Thyroid gland (tissue), 4 donors: ENCODE measurements around the gene MERTK. TPM values are rescaled to one million over a fixed set of nuclear protein-coding genes. Genes with fewer than 3 reads are reported as not detected.

Experiments
- DNase-seq, 2 donors: peaks; one replicate each; pipeline ENCODE4 v3.0.0-alpha.2; 2019
- H3K27ac ChIP-seq, 3 donors: fragments of 200-600 bp; sonication (generic); 1 replicate in 2 of 3; 2 replicates in 1 of 3; pipeline ENCODE4 v1.5.1; 2016 to 2019; ENCODE audit warnings: mild to moderate bottlenecking in 1 of 3, moderate library complexity in 1 of 3
- H3K27me3 ChIP-seq: fragments of 200-600 bp; sonication (generic); one replicate; pipeline ENCODE4 v1.5.1; 2019
- H3K36me3 ChIP-seq, 2 donors: fragments of 200-600 bp; sonication (generic); one replicate each; pipeline ENCODE4 v1.5.1; 2016 to 2019
- H3K4me1 ChIP-seq, 2 donors: fragments of 200-600 bp; sonication (generic); one replicate each; pipeline ENCODE4 v1.5.1; 2017 to 2019
- H3K4me3 ChIP-seq, 3 donors: fragments of 200-600 bp; sonication (generic); replicated peaks in 1 of 3; 1 replicate in 2 of 3; 2 replicates in 1 of 3; pipeline ENCODE4 v1.5.1; 2016; ENCODE audit warnings: mild to moderate bottlenecking in 1 of 3
- H3K9me3 ChIP-seq: fragments of 200-600 bp; sonication (generic); one replicate; pipeline ENCODE4 v1.5.1; 2017
- CTCF ChIP-seq, 6 experiments: fragments of 200-600 bp in 3 of 6; fragments of 450-650 bp in 3 of 6; sonication (generic) in 3 of 6; IDR thresholded peaks; one replicate each; pipeline ENCODE4 v1.5.1; 2016 to 2019; ENCODE audit warnings: antibody characterized with exemption in 6 of 6, mild to moderate bottlenecking in 2 of 6, inconsistent platforms in 1 of 6, moderate library complexity in 1 of 6
- POLR2A ChIP-seq, 2 donors: fragments of 450-650 bp; IDR thresholded peaks; one replicate each; pipeline ENCODE4 v1.6.1; 2017; ENCODE audit warnings: antibody characterized with exemption in 2 of 2, mild to moderate bottlenecking in 2 of 2, moderate library complexity in 1 of 2
- WGBS, 2 donors: methylation state at CpG; one replicate each; pipeline ENCODE4 v1.1.5; 2017; 5-methylcytosine and 5-hydroxymethylcytosine counted together
- intact Hi-C: fragments of 100-400 bp; cut with DNase I; formaldehyde crosslinking; loops from one replicate; pipeline ENCODE4 v1.15.1; 2023
- total RNA-seq, 4 donors: library from RNA; depleted of rRNA; stranded (reverse); fragments of >200 nt; gene quantifications; one replicate each; pipeline ENCODE4 v1.2.3, GENCODE V29; 2016

MERTK gene
- total RNA-seq, 4 donors from 2014 or later = 23.5 to 36.7 (median 32.9) TPM

GRCh38 chr2:112010751-112011150, 112.3 kb downstream of the MERTK start:
- H3K27ac ChIP-seq = no peak overlapping the region
- intact Hi-C loops = no loop called here
- H3K36me3 ChIP-seq = peaks cover 11 to 39% of the 10 kb centered on the region in 2 donors
- H3K27me3 ChIP-seq = no peaks in the 10 kb centered on the region
- H3K4me3 ChIP-seq = no peak overlapping the region
- H3K9me3 ChIP-seq = no peaks in the 10 kb centered on the region
- DNase-seq = no peak
- no peak for TF ChIP-seq CTCF (IDR thresholded peaks at IDR 0.05)
- H3K4me1 ChIP-seq = no peaks in the 10 kb centered on the region
- 82 to 84% methylated on average over 10 of the region's 10 CpGs for WGBS, 2 donors

- peaks cover 11 to 39% of the 10 kb centered on the region in 2 donors for H3K36me3 ChIP-seq
- no peaks in the 10 kb centered on the region for H3K27me3 ChIP-seq
- intact Hi-C loops = no loop called here
- no peak overlapping the region for H3K27ac ChIP-seq
- H3K4me1 ChIP-seq = no peaks in the 10 kb centered on the region
- H3K9me3 ChIP-seq = no peaks in the 10 kb centered on the region
- WGBS, 2 donors = 58 to 68% methylated on average over 5 of the region's 5 CpGs
- H3K4me3 ChIP-seq = no peak overlapping the region
- TF ChIP-seq POLR2A (IDR thresholded peaks at IDR 0.05) (no peak), CTCF (IDR thresholded peaks at IDR 0.05) (no peak)
- DNase-seq = no peak
Observed at GRCh38 chr2:112012556-112012955, 114.1 kb downstream of the MERTK start.

- H3K27me3 ChIP-seq = no peaks in the 10 kb centered on the region
- TF ChIP-seq POLR2A (IDR thresholded peaks at IDR 0.05) (no peak), CTCF (IDR thresholded peaks at IDR 0.05) (no peak)
- H3K36me3 ChIP-seq = peaks cover 6 to 8% of the 10 kb centered on the region in 2 donors
- H3K9me3 ChIP-seq = no peaks in the 10 kb centered on the region
- intact Hi-C loops = no loop called here
- no peak overlapping the region for H3K4me3 ChIP-seq
- 93 to 95% methylated on average over 8 of the region's 8 CpGs for WGBS, 2 donors
- no peak overlapping the region for H3K27ac ChIP-seq
- H3K4me1 ChIP-seq = no peaks in the 10 kb centered on the region
- DNase-seq = no peak
Observed at GRCh38 chr2:112018846-112019245, 120.4 kb downstream of the MERTK start.

GRCh38 chr2:112019569-112019982, 121.2 kb downstream of the MERTK start:
- DNase-seq = no peak
- TF ChIP-seq CTCF (IDR thresholded peaks at IDR 0.05) (no peak), POLR2A (IDR thresholded peaks at IDR 0.05) (no peak)
- H3K4me3 ChIP-seq = no peak overlapping the region
- 61 to 71% methylated on average over 4 of the region's 4 CpGs for whole genome bisulfite sequencing, 2 donors
- intact Hi-C loops = no loop called here
- H3K9me3 ChIP-seq = no peaks in the 10 kb centered on the region
- H3K36me3 ChIP-seq = peaks cover 6 to 8% of the 10 kb centered on the region in 2 donors
- no peaks in the 10 kb centered on the region for H3K4me1 ChIP-seq
- H3K27me3 ChIP-seq = no peaks in the 10 kb centered on the region
- no peak overlapping the region for H3K27ac ChIP-seq

GRCh38 chr2:112020561-112020960, 122.2 kb downstream of the MERTK start:
- no peaks in the 10 kb centered on the region for H3K27me3 ChIP-seq
- no peak for DNase-seq
- peaks cover 6 to 8% of the 10 kb centered on the region in 2 donors for H3K36me3 ChIP-seq
- intact Hi-C loops = no loop called here
- no peaks in the 10 kb centered on the region for H3K4me1 ChIP-seq
- no peak overlapping the region for H3K27ac ChIP-seq
- TF ChIP-seq POLR2A (IDR thresholded peaks at IDR 0.05) = no peak
- TF ChIP-seq CTCF (IDR thresholded peaks at IDR 0.05) = no peak
- no peak overlapping the region for H3K4me3 ChIP-seq
- no peaks in the 10 kb centered on the region for H3K9me3 ChIP-seq
- WGBS, 2 donors = 67 to 76% methylated on average over 3 of the region's 3 CpGs
